IMR-90 (cell line): Measurements from ENCODE around the gene LIPG. TPM values are rescaled to one million over a fixed set of nuclear protein-coding genes. Genes with fewer than 3 reads are reported as not detected.

Experiments
- ATAC-seq: fragments of 200-7000 bp; cut with Tn5 transposase; 2 replicates; pipeline ENCODE4 v1.9.1; 2020; ENCODE audit warnings: low read depth, mild to moderate bottlenecking, moderate library complexity
- BruUV-seq: library from RNA; stranded (reverse); fragments of 400-500 nt; replicated peaks from 2 replicates; lab custom pipeline; 2021; lab: Mats Ljungman, UMichigan
- CTCF ChIA-PET: fragments of 300-600 bp; formaldehyde crosslinking; extraction: SDS; loops from one replicate; lab custom pipeline; 2021; ENCODE audit warnings: antibody characterized with exemption; lab: Yijun Ruan, JAX
- POLR2A ChIA-PET: fragments of 300-600 bp; sonication (Branson Sonifier 250); formaldehyde crosslinking; loops from one replicate; lab custom pipeline; 2022; ENCODE audit warnings: antibody characterized with exemption; ENCODE audit not compliant: unreplicated experiment; lab: Charles Lee
- DNase-seq: peaks from one replicate; pipeline ENCODE4 v3.0.0; 2013
- H2AFZ ChIP-seq: replicated peaks from 2 replicates; pipeline ENCODE3; 2013; ENCODE audit warnings: low read length, mild to moderate bottlenecking; ENCODE audit not compliant: poor library complexity
- H2AK5ac ChIP-seq: 2 replicates; pipeline ENCODE4 v1.6.1; 2013; ENCODE audit warnings: low read depth, low read length, inconsistent platforms
- H2AK9ac ChIP-seq: replicated peaks from 2 replicates; pipeline ENCODE3; 2013; ENCODE audit warnings: mild to moderate bottlenecking, low read depth, low read length, moderate library complexity; ENCODE audit not compliant: poor library complexity
- H2BK120ac ChIP-seq: 2 replicates; pipeline ENCODE4 v1.6.1; 2013; ENCODE audit warnings: low read depth, low read length, inconsistent platforms
- H2BK15ac ChIP-seq: 3 replicates; pipeline ENCODE4 v1.6.1; 2013; ENCODE audit warnings: low read depth, low read length, inconsistent platforms
- H2BK20ac ChIP-seq: 2 replicates; pipeline ENCODE4 v1.6.1; 2013; ENCODE audit warnings: low read depth, mild to moderate bottlenecking, inconsistent platforms, low read length, moderate library complexity
- H2BK5ac ChIP-seq: 2 replicates; pipeline ENCODE4 v1.6.1; 2013; ENCODE audit warnings: mild to moderate bottlenecking, low read depth, low read length, inconsistent platforms; ENCODE audit not compliant: poor library complexity, severe bottlenecking
- H3K14ac ChIP-seq: replicated peaks from 2 replicates; pipeline ENCODE4 v1.6.1; 2013; ENCODE audit warnings: low read depth, low read length, inconsistent platforms
- H3K18ac ChIP-seq: 2 replicates; pipeline ENCODE4 v1.6.1; 2013; ENCODE audit warnings: low read depth, low read length, control low read depth
- H3K23ac ChIP-seq: 2 replicates; pipeline ENCODE4 v1.6.1; 2013; ENCODE audit warnings: low read depth, low read length, inconsistent platforms
- H3K27ac ChIP-seq: 2 replicates; pipeline ENCODE4 v1.5.1; 2013; ENCODE audit warnings: mild to moderate bottlenecking, control low read depth, low read length; ENCODE audit not compliant: insufficient read depth
- H3K27me3 ChIP-seq: 2 replicates; pipeline ENCODE4 v1.6.1; 2013; ENCODE audit warnings: low read length; ENCODE audit not compliant: control insufficient read depth, insufficient read depth
- H3K36me3 ChIP-seq: 2 replicates; pipeline ENCODE4 v1.6.1; 2013; ENCODE audit warnings: low read length, mixed read lengths; ENCODE audit not compliant: control insufficient read depth, insufficient read depth
- H3K4ac ChIP-seq: 2 replicates; pipeline ENCODE4 v1.6.1; 2013; ENCODE audit warnings: low read depth, low read length, inconsistent platforms
- H3K4me1 ChIP-seq: 2 replicates; pipeline ENCODE4 v1.6.1; 2013; ENCODE audit warnings: low read length, mixed read lengths; ENCODE audit not compliant: control insufficient read depth, insufficient read depth
- H3K4me2 ChIP-seq: 2 replicates; pipeline ENCODE4 v1.6.1; 2013; ENCODE audit warnings: low read depth, mild to moderate bottlenecking, control low read depth, low read length, moderate library complexity
- H3K4me3 ChIP-seq: 2 replicates; pipeline ENCODE4 v1.5.1; 2013; ENCODE audit warnings: low read depth, mild to moderate bottlenecking, control low read depth, low read length, moderate library complexity; ENCODE audit not compliant: insufficient read depth
- H3K56ac ChIP-seq: 2 replicates; pipeline ENCODE4 v1.6.1; 2013; ENCODE audit warnings: low read length, inconsistent platforms; ENCODE audit not compliant: insufficient read depth; ENCODE audit errors: extremely low read depth
- H3K79me1 ChIP-seq, 2 experiments: 2 replicates each; pipeline ENCODE4 v1.6.1; 2013; ENCODE audit warnings: low read length in 2 of 2, inconsistent platforms in 1 of 2, low read depth in 1 of 2
- H3K9ac ChIP-seq: 2 replicates; pipeline ENCODE4 v1.6.1; 2013; ENCODE audit warnings: low read depth, low read length, control low read depth
- H3K9me1 ChIP-seq: 2 replicates; pipeline ENCODE4 v1.6.1; 2013; ENCODE audit warnings: low read length, inconsistent platforms; ENCODE audit not compliant: insufficient read depth
- H3K9me3 ChIP-seq: 2 replicates; pipeline ENCODE4 v1.6.1; 2013; ENCODE audit warnings: low read length; ENCODE audit not compliant: control insufficient read depth, insufficient read depth
- H4K20me1 ChIP-seq: 2 replicates; pipeline ENCODE4 v1.6.1; 2013; ENCODE audit warnings: low read length, inconsistent platforms; ENCODE audit not compliant: insufficient read depth
- H4K5ac ChIP-seq: 2 replicates; pipeline ENCODE4 v1.6.1; 2013; ENCODE audit warnings: mild to moderate bottlenecking, low read depth, low read length, control low read depth
- H4K8ac ChIP-seq, 2 experiments: 2 replicates each; pipeline ENCODE4 v1.6.1; 2013; ENCODE audit warnings: low read depth in 2 of 2, low read length in 2 of 2, control low read depth in 1 of 2, inconsistent platforms in 1 of 2
- H4K91ac ChIP-seq: 2 replicates; pipeline ENCODE4 v1.6.1; 2013; ENCODE audit warnings: low read depth, low read length, inconsistent platforms; ENCODE audit not compliant: insufficient read depth
- CHD1 ChIP-seq: IDR thresholded peaks from 2 replicates; pipeline ENCODE4 v1.6.1; 2012; ENCODE audit warnings: low read depth, low read length, improper control_type of control experiment
- CTCF ChIP-seq: conservative IDR thresholded peaks from 2 replicates; pipeline ENCODE4 v1.5.1; 2012; ENCODE audit warnings: mild to moderate bottlenecking, low read depth, low read length, improper control_type of control experiment
- ELK1 ChIP-seq: fragments of 150-350 bp; IDR thresholded peaks from 2 replicates; pipeline ENCODE4 v1.6.1; 2016; ENCODE audit warnings: low read depth, mild to moderate bottlenecking, low read length, moderate library complexity, borderline replicate concordance
- MXI1 ChIP-seq: IDR thresholded peaks from 2 replicates; pipeline ENCODE4 v1.6.1; 2012; ENCODE audit warnings: low read depth, mild to moderate bottlenecking, low read length, moderate library complexity, borderline replicate concordance
- NFE2L2 ChIP-seq: fragments of 150-350 bp; IDR thresholded peaks from 2 replicates; pipeline ENCODE4 v1.6.1; 2016; ENCODE audit warnings: low read depth, mild to moderate bottlenecking, low read length
- RAD21 ChIP-seq: IDR thresholded peaks from 2 replicates; pipeline ENCODE4 v1.6.1; 2012; ENCODE audit warnings: low read length, improper control_type of control experiment
- RFX5 ChIP-seq: IDR thresholded peaks from 2 replicates; pipeline ENCODE4 v1.8.0; 2012; ENCODE audit warnings: low read depth, mild to moderate bottlenecking, low read length, moderate library complexity
- WGBS, 2 experiments: methylation state at CpG; one replicate each; pipeline versions ENCODE4 v1.1.5 to v1.1.7; 2013; ENCODE audit warnings: missing lambda C conversion rate in 2 of 2; ENCODE audit not compliant: insufficient read length in 1 of 2; ENCODE audit errors: extremely low coverage in 2 of 2; 5-methylcytosine and 5-hydroxymethylcytosine counted together
- dilution Hi-C: fragments of 300-500 bp; cut with HindIII; formaldehyde crosslinking; loops from one replicate; pipeline ENCODE4 v1.14.3; 2018; ENCODE audit warnings: low sequenced_read_pairs; ENCODE audit not compliant: unreplicated experiment
- in situ Hi-C: fragments of 300-500 bp; cut with MboI; formaldehyde crosslinking; loops from 3 replicates; pipeline ENCODE4 v1.14.3; 2019; ENCODE audit warnings: low sequenced_read_pairs, inconsistent platforms, mixed read lengths
- intact Hi-C: fragments of 100-400 bp; cut with micrococcal nuclease; formaldehyde crosslinking; loops from 2 replicates; pipeline ENCODE4 v1.10.0; 2022
- polyA plus RNA-seq, 3 experiments: library from polyadenylated mRNA; depleted of rRNA; stranded (reverse); fragments of >200 nt; gene quantifications; 2 replicates each; pipeline ENCODE4 v1.2.3, GENCODE V29; 2012; ENCODE audit warnings: low replicate concordance in 1 of 3
- total RNA-seq: library from RNA; depleted of rRNA; stranded (reverse); fragments of >200 nt; gene quantifications from 2 replicates; pipeline ENCODE4 v1.2.3, GENCODE V29; 2012

Gene LIPG
- total and polyA plus RNA-seq, 2 of the 4 experiments (the other 2 are of a cell fraction), result under 0.01 to 0.14 TPM

DNA sequence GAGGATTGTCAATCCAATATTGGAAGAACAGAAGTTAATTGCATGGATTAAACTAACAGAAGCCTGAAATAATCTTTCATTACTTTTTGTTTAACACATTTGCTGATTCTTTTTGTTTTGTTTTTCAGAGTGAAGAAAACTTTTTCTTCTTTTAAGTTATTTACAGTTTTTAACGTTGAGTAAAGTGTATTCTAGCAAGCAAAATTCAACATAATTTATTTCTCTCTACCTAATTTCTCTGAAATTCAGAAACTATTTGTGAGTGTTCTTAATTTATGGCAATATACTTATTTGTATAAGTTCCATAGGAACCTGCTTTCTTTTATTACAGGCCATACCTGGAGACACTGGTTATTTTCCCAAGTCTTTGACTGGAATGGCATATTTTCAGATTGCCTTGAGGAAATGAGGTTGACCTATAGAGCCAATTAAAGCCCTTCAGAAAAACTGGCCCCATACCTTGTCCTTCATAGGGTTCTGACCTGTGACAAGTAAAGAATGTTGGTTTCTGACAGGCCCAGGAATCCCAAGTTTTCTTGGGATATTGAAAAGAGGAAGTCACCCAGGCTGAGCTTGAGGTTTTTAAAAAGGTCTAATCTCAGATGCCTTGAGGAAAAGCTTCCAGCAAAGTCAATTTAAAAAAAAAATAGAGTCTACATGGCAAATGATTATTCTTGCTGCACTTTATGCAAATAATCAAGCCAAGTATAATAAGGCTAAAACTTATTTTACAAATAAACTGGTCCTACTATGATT is 26.8 kb upstream of the LIPG start:
- BruUV-seq, result no TSS peak
- CTCF ChIA-PET, result no interaction called here
- no peak for TF ChIP-seq RFX5
- no peak for TF ChIP-seq CHD1
- no peak for TF ChIP-seq ELK1
- TF ChIP-seq NFE2L2, result no peak
- TF ChIP-seq CTCF, result no peak
- TF ChIP-seq RAD21, result no peak
- TF ChIP-seq MXI1, result no peak

More for the DNA sequence above, 26.8 kb upstream of the LIPG start:
- no CpG with 5 or more reads among the region's 1 CpG for WGBS, 2 experiments
- no peak overlapping the region for H2AFZ ChIP-seq
- H2BK120ac ChIP-seq, result no peak overlapping the region
- no peak overlapping the region for H2BK5ac ChIP-seq
- no peak overlapping the region for H4K8ac ChIP-seq
- H3K14ac ChIP-seq, result no peak overlapping the region
- DNase-seq (no peak), ATAC-seq (no peak)
- H4K5ac ChIP-seq, result no peak overlapping the region
- no peak overlapping the region for H2AK9ac ChIP-seq
- intact Hi-C loops (no loop called here), in situ Hi-C loops (no loop called here), dilution Hi-C loops (no loop called here)
- H2AK5ac ChIP-seq, result no peak overlapping the region
- peaks cover 8% of the 10 kb centered on the region for H3K27me3 ChIP-seq
- no peaks in the 10 kb centered on the region for H4K20me1 ChIP-seq
- POLR2A ChIA-PET, result no interaction called here
- no peaks in the 10 kb centered on the region for H3K9me1 ChIP-seq
- H3K56ac ChIP-seq, result no peak overlapping the region
- H3K36me3 ChIP-seq, result no peaks in the 10 kb centered on the region
- 0 out of 2 replicates have a peak, but pooled peaks cover 2% of the 10 kb centered on the region for H3K4me1 ChIP-seq
- H2BK15ac ChIP-seq, result no peak overlapping the region
- no peaks in the 10 kb centered on the region for H3K9me3 ChIP-seq
- no peak overlapping the region for H3K4me3 ChIP-seq
- H3K4ac ChIP-seq, result no peak overlapping the region
- H3K23ac ChIP-seq, result no peak overlapping the region
- H3K79me1 ChIP-seq, result no peaks in the 10 kb centered on the region
- no peak overlapping the region for H3K9ac ChIP-seq
- H3K4me2 ChIP-seq, result no peak overlapping the region
- H3K27ac ChIP-seq, result no peak overlapping the region
- no peak overlapping the region for H3K18ac ChIP-seq
- no peak overlapping the region for H2BK20ac ChIP-seq
- H4K91ac ChIP-seq, result no peak overlapping the region
